B cell (primary cell): Measurements from ENCODE around the gene COTL1. TPM values are rescaled to one million over a fixed set of nuclear protein-coding genes. Genes with fewer than 3 reads are reported as not detected.

ENCODE experiments used
- ATAC-seq: fragments of 200-7000 bp; cut with Tn5 transposase; one replicate; pipeline ENCODE4 v1.10.0; 2021; ENCODE audit warnings: low read depth, mild to moderate bottlenecking, moderate number of reproducible peaks, moderate library complexity
- CTCF ChIA-PET: fragments of 350-600 bp; sonication (Branson Sonifier 250); formaldehyde crosslinking; loops from one replicate; lab custom pipeline; 2021; ENCODE audit warnings: antibody characterized with exemption, inconsistent platforms; lab: Charles Lee
- POLR2A ChIA-PET: fragments of 350-600 bp; sonication (Branson Sonifier 250); formaldehyde crosslinking; loops from one replicate; lab custom pipeline; 2021; ENCODE audit warnings: antibody characterized with exemption; lab: Charles Lee
- DNase-seq: peaks from one replicate; pipeline ENCODE4 v3.0.0; 2013
- H2AFZ ChIP-seq: 2 replicates; pipeline ENCODE4 v1.6.1; 2012; ENCODE audit warnings: mild to moderate bottlenecking, low read depth, low read length; ENCODE audit not compliant: insufficient read depth, poor library complexity, severe bottlenecking
- H3K27ac ChIP-seq, 2 donors: 1 replicate in 1 of 2; 2 replicates in 1 of 2; pipeline ENCODE4 v1.5.1; 2012 to 2013; ENCODE audit warnings: low read length in 2 of 2, mild to moderate bottlenecking in 2 of 2, moderate library complexity in 1 of 2
- H3K27me3 ChIP-seq, 4 experiments: fragments of 200-600 bp in 1 of 4; sonication (generic) in 1 of 4; replicated peaks in 1 of 4; 1 replicate in 2 of 4; 2 replicates in 2 of 4; pipeline versions ENCODE4 v1.6.1 to v1.7.0; 2013 to 2016; ENCODE audit warnings: low read length in 3 of 4, mild to moderate bottlenecking in 2 of 4, mixed read lengths in 1 of 4, moderate library complexity in 1 of 4; ENCODE audit not compliant: insufficient read depth in 4 of 4, control insufficient read depth in 3 of 4; ENCODE audit errors: control extremely low read depth in 1 of 4
- H3K36me3 ChIP-seq, 2 experiments: replicated peaks in 1 of 2; 1 replicate in 1 of 2; 2 replicates in 1 of 2; pipeline versions ENCODE4 v1.6.1 to v1.7.1; 2013; ENCODE audit warnings: low read length in 1 of 2; ENCODE audit not compliant: insufficient read depth in 2 of 2, control insufficient read depth in 1 of 2; ENCODE audit errors: control extremely low read depth in 1 of 2, extremely low read depth in 1 of 2
- H3K4me1 ChIP-seq, 2 donors: fragments of 200-600 bp in 1 of 2; sonication (generic) in 1 of 2; 1 replicate in 1 of 2; 2 replicates in 1 of 2; pipeline versions ENCODE4 v1.5.1 to v1.6.1; 2013 to 2017; ENCODE audit warnings: low read length in 2 of 2; ENCODE audit not compliant: control insufficient read depth in 2 of 2, insufficient read depth in 2 of 2
- H3K4me2 ChIP-seq: replicated peaks from 2 replicates; pipeline ENCODE3; 2012; ENCODE audit warnings: mild to moderate bottlenecking, low read depth, low read length; ENCODE audit not compliant: poor library complexity, severe bottlenecking
- H3K4me3 ChIP-seq, 5 experiments: fragments of 200-600 bp in 1 of 5; sonication (generic) in 1 of 5; 1 replicate in 3 of 5; 2 replicates in 2 of 5; pipeline versions ENCODE4 v1.5.1 to v1.7.0; 2011 to 2016; ENCODE audit warnings: low read length in 4 of 5, mild to moderate bottlenecking in 4 of 5, low read depth in 2 of 5, control low read depth in 1 of 5, moderate library complexity in 1 of 5; ENCODE audit not compliant: insufficient read depth in 1 of 5; ENCODE audit errors: control extremely low read depth in 1 of 5, extremely low read depth in 1 of 5
- H3K79me2 ChIP-seq: fragments of 200-600 bp; sonication (generic); one replicate; pipeline ENCODE4 v1.6.0; 2016; ENCODE audit warnings: low read length; ENCODE audit not compliant: control insufficient read depth, insufficient read depth
- H3K9ac ChIP-seq: fragments of 200-600 bp; sonication (generic); 2 replicates; pipeline ENCODE4 v1.6.1; 2017; ENCODE audit warnings: mild to moderate bottlenecking, low read length, moderate library complexity
- H3K9me3 ChIP-seq, 3 donors: one replicate each; pipeline versions ENCODE4 v1.6.1 to v1.7.1; 2013; ENCODE audit warnings: low read length in 2 of 3; ENCODE audit not compliant: control insufficient read depth in 2 of 3, insufficient read depth in 1 of 3; ENCODE audit errors: control extremely low read depth in 1 of 3
- H4K20me1 ChIP-seq: 2 replicates; pipeline ENCODE4 v1.6.0; 2012; ENCODE audit warnings: mild to moderate bottlenecking, low read length; ENCODE audit not compliant: insufficient read depth, control insufficient read depth, poor library complexity, severe bottlenecking
- H3K27ac Mint-ChIP-seq: one replicate; pipeline ENCODE4 v1.8.0; 2021; ENCODE audit warnings: mixed read lengths
- H3K27me3 Mint-ChIP-seq: one replicate; pipeline ENCODE4 v1.8.0; 2021; ENCODE audit warnings: mixed read lengths
- H3K4me1 Mint-ChIP-seq: one replicate; pipeline ENCODE4 v1.8.0; 2021; ENCODE audit warnings: mixed read lengths
- H3K4me3 Mint-ChIP-seq: one replicate; pipeline ENCODE4 v1.8.0; 2021; ENCODE audit warnings: mixed read lengths
- H3K9me3 Mint-ChIP-seq: one replicate; pipeline ENCODE4 v1.8.0; 2022; ENCODE audit warnings: mixed read lengths; ENCODE audit not compliant: insufficient read depth
- EZH2 ChIP-seq: IDR thresholded peaks from 2 replicates; pipeline ENCODE4 v1.6.1; 2012; ENCODE audit warnings: borderline replicate concordance, low read depth, mild to moderate bottlenecking, moderate library complexity, low read length; ENCODE audit not compliant: insufficient read depth, poor library complexity, severe bottlenecking
- whole genome bisulfite sequencing: methylation state at CpG from one replicate; pipeline ENCODE4 v1.1.5; 2013; ENCODE audit warnings: missing lambda C conversion rate; ENCODE audit not compliant: insufficient coverage; 5-methylcytosine and 5-hydroxymethylcytosine counted together
- intact Hi-C: fragments of 100-400 bp; cut with micrococcal nuclease; formaldehyde crosslinking; loops from one replicate; pipeline ENCODE4 v1.10.0; 2022
- polyA plus RNA-seq: library from polyadenylated mRNA; depleted of rRNA; stranded (reverse); fragments of >200 nt; gene quantifications from 2 replicates; pipeline ENCODE4 v1.2.3, GENCODE V29; 2012
- total RNA-seq, 2 donors: library from RNA; stranded (reverse); fragments of 120-200 nt in 1 of 2; gene quantifications; 1 replicate in 1 of 2; 2 replicates in 1 of 2; pipeline versions ENCODE4 v1.2.3 to v1.2.4, GENCODE V29; 2013 to 2022
- TF ChIP-seq, protein P1 (sequence below): fragments of 200-600 bp; IDR thresholded peaks from one replicate; pipeline ENCODE4 v1.8.0; 2022; ENCODE audit warnings: antibody characterized with exemption, mild to moderate bottlenecking

COTL1 gene
- total and polyA plus RNA-seq, 2 donors (not counting 1 experiment from before 2014, with no cell fraction given), result 158 to 264 TPM

DNA sequence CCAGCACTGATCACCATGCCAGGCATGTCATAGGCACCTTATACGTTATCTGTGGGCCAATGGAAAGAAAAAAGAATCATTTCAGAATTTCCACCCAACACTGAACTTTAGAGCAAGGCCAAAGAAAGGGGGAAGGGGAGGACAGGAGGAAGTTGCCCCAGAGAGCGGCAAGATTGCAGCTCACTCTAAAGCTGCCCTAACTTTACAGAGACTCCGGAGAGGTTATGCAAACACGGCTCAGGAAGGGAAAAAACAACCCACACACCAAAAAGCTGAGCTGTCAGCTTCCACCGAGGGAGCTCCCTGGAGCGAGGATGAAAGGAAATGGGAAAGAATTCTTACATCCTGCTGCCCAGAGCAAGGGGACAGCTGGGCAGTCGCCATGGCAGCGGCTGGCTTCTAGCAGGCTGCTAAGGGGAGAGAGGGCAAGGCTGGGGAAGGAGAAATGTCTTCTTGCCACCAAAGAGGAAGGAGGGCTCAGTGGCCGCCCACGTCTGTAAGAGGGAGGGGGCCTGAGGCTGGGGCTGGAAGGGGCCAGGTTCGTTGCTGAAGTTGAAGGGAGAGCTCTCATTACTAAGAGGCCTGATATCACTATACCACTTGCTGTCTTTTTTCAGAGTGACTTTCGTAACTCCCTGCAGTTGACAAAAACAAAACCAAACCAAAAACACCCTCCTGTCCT lies 18.2 kb downstream of the COTL1 start:
- H3K9ac ChIP-seq, result peak overlapping the region; percentile 55
- H2AFZ ChIP-seq, result peak overlapping the region; percentile 42
- H3K27ac ChIP-seq, result peak overlapping the region; percentile 86 to 91
- TF ChIP-seq, protein P1, sequence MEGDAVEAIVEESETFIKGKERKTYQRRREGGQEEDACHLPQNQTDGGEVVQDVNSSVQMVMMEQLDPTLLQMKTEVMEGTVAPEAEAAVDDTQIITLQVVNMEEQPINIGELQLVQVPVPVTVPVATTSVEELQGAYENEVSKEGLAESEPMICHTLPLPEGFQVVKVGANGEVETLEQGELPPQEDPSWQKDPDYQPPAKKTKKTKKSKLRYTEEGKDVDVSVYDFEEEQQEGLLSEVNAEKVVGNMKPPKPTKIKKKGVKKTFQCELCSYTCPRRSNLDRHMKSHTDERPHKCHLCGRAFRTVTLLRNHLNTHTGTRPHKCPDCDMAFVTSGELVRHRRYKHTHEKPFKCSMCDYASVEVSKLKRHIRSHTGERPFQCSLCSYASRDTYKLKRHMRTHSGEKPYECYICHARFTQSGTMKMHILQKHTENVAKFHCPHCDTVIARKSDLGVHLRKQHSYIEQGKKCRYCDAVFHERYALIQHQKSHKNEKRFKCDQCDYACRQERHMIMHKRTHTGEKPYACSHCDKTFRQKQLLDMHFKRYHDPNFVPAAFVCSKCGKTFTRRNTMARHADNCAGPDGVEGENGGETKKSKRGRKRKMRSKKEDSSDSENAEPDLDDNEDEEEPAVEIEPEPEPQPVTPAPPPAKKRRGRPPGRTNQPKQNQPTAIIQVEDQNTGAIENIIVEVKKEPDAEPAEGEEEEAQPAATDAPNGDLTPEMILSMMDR, result no peak
- no peak for TF ChIP-seq EZH2
- H3K79me2 ChIP-seq, result peaks cover 82% of the 10 kb centered on the region
- Mint-ChIP-seq H3K4me3 (peak overlapping the region; percentile 86), H3K4me1 (peaks cover 89% of the 10 kb centered on the region), H3K27ac (peak overlapping the region; percentile 96), H3K27me3 (no peaks in the 10 kb centered on the region), H3K9me3 (no peaks in the 10 kb centered on the region)
- peaks cover 91 to 95% of the 10 kb centered on the region in 2 donors for H3K4me1 ChIP-seq
- DNase-seq, result peak; percentile 77
- intact Hi-C loops, result loop anchor here (1.0 to 2.0 kb wide), 3 partner anchors 8 to 17 kb away; no protein-coding TSS in a partner anchor
- peaks cover 14% of the 10 kb centered on the region for H4K20me1 ChIP-seq
- peaks cover 0 to 21% of the 10 kb centered on the region in 2 experiments for H3K36me3 ChIP-seq
- no peaks in the 10 kb centered on the region for H3K9me3 ChIP-seq
- no peaks in the 10 kb centered on the region for H3K27me3 ChIP-seq
- 0% methylated on average over 3 of the region's 12 CpGs for WGBS
- H3K4me3 ChIP-seq, result peak overlapping the region; percentile 29 to 57 (median 47)
- peak overlapping the region; percentile 78 for H3K4me2 ChIP-seq
- POLR2A ChIA-PET, result interaction anchor here (0.6 to 3.4 kb wide), 4 partner anchors 8 to 45 kb away, joined by 3 to 18 read pairs (median 4); no protein-coding TSS in a partner anchor
- peak; percentile 49 for ATAC-seq
- CTCF ChIA-PET, result interaction anchor here (0.7 to 29.5 kb wide), 12 partner anchors 9 to 154 kb away, joined by 3 to 518 read pairs (median 4); partner anchors contain the start of genes COTL1 and MEAK7

DNA sequence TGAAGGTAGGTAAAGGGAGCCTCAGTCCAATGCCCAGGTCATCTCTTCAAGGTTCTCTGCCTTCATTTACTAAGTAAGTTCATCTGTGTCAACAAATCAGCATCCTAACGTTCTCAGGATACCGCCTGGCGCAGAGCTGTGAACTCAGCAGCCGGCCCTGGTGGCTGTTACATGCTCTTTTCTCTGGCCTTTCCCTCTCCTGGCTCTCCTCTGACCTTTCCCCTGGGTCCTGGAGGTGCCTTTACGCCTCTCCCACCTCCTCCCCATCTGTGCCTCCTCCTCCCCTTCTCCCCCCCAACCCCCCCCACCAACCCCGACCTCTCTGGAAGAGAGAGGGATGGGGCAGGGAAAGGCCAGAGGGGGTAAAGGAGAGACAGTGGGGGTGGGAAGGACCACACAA lies 19.5 kb downstream of the COTL1 start:
- Mint-ChIP-seq H3K27me3 (no peaks in the 10 kb centered on the region), H3K27ac (peak overlapping the region; percentile 94), H3K4me1 (peaks cover 91% of the 10 kb centered on the region), H3K4me3 (peak overlapping the region; percentile 81), H3K9me3 (no peaks in the 10 kb centered on the region)
- H3K79me2 ChIP-seq, result peaks cover 82% of the 10 kb centered on the region
- H3K4me1 ChIP-seq, result peaks cover 93 to 98% of the 10 kb centered on the region in 2 donors
- ChIA-PET CTCF (interaction anchor here (1.0 to 29.5 kb wide), 11 partner anchors 9 to 140 kb away, joined by 4 to 518 read pairs (median 5); partner anchors contain the start of gene MEAK7), POLR2A (interaction anchor here (0.7 to 1.4 kb wide), 5 partner anchors 8 to 92 kb away, joined by 3 to 14 read pairs (median 4); no protein-coding TSS in a partner anchor)
- DNase-seq, result no peak
- H2AFZ ChIP-seq, result no peak overlapping the region
- peaks cover 0 to 18% of the 10 kb centered on the region in 2 experiments for H3K36me3 ChIP-seq
- H3K27me3 ChIP-seq, result no peaks in the 10 kb centered on the region
- H3K9me3 ChIP-seq, result peaks cover 0 to 5% (median 0%) of the 10 kb centered on the region in 3 donors
- peak overlapping the region; percentile 78 for H3K4me2 ChIP-seq
- H4K20me1 ChIP-seq, result peaks cover 8% of the 10 kb centered on the region
- peak overlapping the region; percentile 81 to 91 for H3K27ac ChIP-seq
- ATAC-seq, result no peak
- no peak for TF ChIP-seq EZH2
- TF ChIP-seq, protein P1, result no peak
- WGBS, result 70% methylated on average over 4 of the region's 6 CpGs
- H3K9ac ChIP-seq, result peak overlapping the region; percentile 74
- H3K4me3 ChIP-seq, result no peak overlapping the region
- intact Hi-C loops, result no loop called here
